Measurements from ENCODE around the gene PPIG. TPM values are rescaled to one million over a fixed set of nuclear protein-coding genes. Genes with fewer than 3 reads are reported as not detected.

Gene PPIG
- total and polyA plus RNA-seq, 9 of the 15 experiments (the other 6 are each of a cell fraction or from before 2014, with no cell fraction given): 52.5 to 166 (median 124) TPM

- Histone ChIP-seq H3K27me3 (ENCODE audit: control insufficient read depth in 2 of 2, insufficient read depth in 2 of 2, low read length in 2 of 2) (no peaks in the 10 kb centered on the region), H3K36me3 (ENCODE audit: control insufficient read depth, insufficient read depth, low read length) (peaks cover 82% of the 10 kb centered on the region), H2AFZ (ENCODE audit: low read depth, low read length) (no peak overlapping the region), H3K9ac (ENCODE audit: insufficient read depth in 1 of 2, low read depth in 2 of 2, low read length in 2 of 2) (no peak overlapping the region), H3K9me1 (ENCODE audit: control insufficient read depth, insufficient read depth, low read length) (no peaks in the 10 kb centered on the region), H3K4me1 (replicated peaks in 1 of 2; ENCODE audit: control insufficient read depth in 2 of 2, insufficient read depth in 2 of 2, low read length in 2 of 2) (no peaks in the 10 kb centered on the region), H3K4me3 (no peak overlapping the region), H4K20me1 (replicated peaks; ENCODE audit: control insufficient read depth, insufficient read depth, low read length) (no peaks in the 10 kb centered on the region), H3K79me2 (ENCODE audit: control insufficient read depth, insufficient read depth, low read length) (no peaks in the 10 kb centered on the region), H3K4me2 (ENCODE audit: insufficient read depth, low read length) (no peak overlapping the region), H3K9me3 (replicated peaks; ENCODE audit: control insufficient read depth, insufficient read depth, low read depth, low read length) (no peaks in the 10 kb centered on the region), H3K27ac (ENCODE audit: extremely low read depth, low read depth, low read length) (no peak overlapping the region)
- CTCF ChIA-PET (ENCODE audit: low intra/inter-chr PET ratio): no interaction called here
- DNase-seq (ENCODE audit: extremely low read depth in 1 of 4, low spot score in 3 of 4): no peak
- intact Hi-C loops (cut with micrococcal nuclease): loop anchor here (5.0 kb wide), 1 partner anchor 56 kb away; the partner anchor contains the start of genes CFAP210 and PHOSPHO2
- no peak; the same call in 1 of the 3 replicates for ATAC-seq
- POLR2A ChIA-PET: interaction anchor here (0.7 to 1.3 kb wide), 4 partner anchors 13 to 612 kb away, joined by 3 to 4 read pairs (median 3); no protein-coding TSS in a partner anchor
- FAIRE-seq: no peak
- BruUV-seq (replicated peaks): TSS peak; percentile 91
- in situ Hi-C loops (cut with MboI): no loop called here
- TF ChIP-seq POLR2A (conservative IDR thresholded peaks at IDR 0.05) (peak; percentile 53), ZNF512 (tag; IDR thresholded peaks at IDR 0.05) (0 out of 2 replicates have a peak, but pooled peaks have one; percentile 52), SRSF1 (IDR thresholded peaks at IDR 0.05; ENCODE audit: low read depth, low read length) (no peak), POLR2AphosphoS5 (IDR thresholded peaks at IDR 0.05; ENCODE audit: control insufficient read depth, insufficient read depth, low read depth, low read length) (peak; percentile 25; the same call in 1 of the 2 replicates), SUPT5H (IDR thresholded peaks at IDR 0.05) (peak; percentile 58), POLR2B (IDR thresholded peaks at IDR 0.05; ENCODE audit: low read depth, partially characterized antibody) (peak; percentile 53), DNMT1 (IDR thresholded peaks at IDR 0.05) (peak; percentile 19; the same call in 1 of the 2 replicates), TAF7 (tag; IDR thresholded peaks at IDR 0.05) (no peak), CHD1 (IDR thresholded peaks at IDR 0.05; ENCODE audit: low read length) (no peak), TOE1 (IDR thresholded peaks at IDR 0.05; ENCODE audit: borderline replicate concordance) (0 out of 2 replicates have a peak, but pooled peaks have one; percentile 22), TOE1 (CRISPR knock-in tag; IDR thresholded peaks at IDR 0.05; ENCODE audit: borderline replicate concordance, low read depth) (no peak), THRAP3 (IDR thresholded peaks at IDR 0.05; ENCODE audit: borderline replicate concordance) (0 out of 2 replicates have a peak, but pooled peaks have one; percentile 56), ZNF282 (CRISPR knock-in tag; IDR thresholded peaks at IDR 0.05) (no peak), TAF9B (IDR thresholded peaks at IDR 0.05; ENCODE audit: partially characterized antibody) (peak; percentile 21), OTX1 (CRISPR knock-in tag; IDR thresholded peaks at IDR 0.05) (no peak)
- TF ChIP-seq, protein P1, sequence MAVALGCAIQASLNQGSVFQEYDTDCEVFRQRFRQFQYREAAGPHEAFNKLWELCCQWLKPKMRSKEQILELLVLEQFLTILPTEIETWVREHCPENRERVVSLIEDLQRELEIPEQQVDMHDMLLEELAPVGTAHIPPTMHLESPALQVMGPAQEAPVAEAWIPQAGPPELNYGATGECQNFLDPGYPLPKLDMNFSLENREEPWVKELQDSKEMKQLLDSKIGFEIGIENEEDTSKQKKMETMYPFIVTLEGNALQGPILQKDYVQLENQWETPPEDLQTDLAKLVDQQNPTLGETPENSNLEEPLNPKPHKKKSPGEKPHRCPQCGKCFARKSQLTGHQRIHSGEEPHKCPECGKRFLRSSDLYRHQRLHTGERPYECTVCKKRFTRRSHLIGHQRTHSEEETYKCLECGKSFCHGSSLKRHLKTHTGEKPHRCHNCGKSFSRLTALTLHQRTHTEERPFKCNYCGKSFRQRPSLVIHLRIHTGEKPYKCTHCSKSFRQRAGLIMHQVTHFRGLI (CRISPR knock-in tag; IDR thresholded peaks at IDR 0.05): no peak
- WGBS (ENCODE audit: insufficient coverage, low coverage, missing lambda C conversion rate): 96% methylated on average over 8 of the region's 8 CpGs
Observed at GRCh38 chr2:169636440-169637097, 52.4 kb downstream of the PPIG start.
